DND-41 (cell line): Measurements from ENCODE around the gene SLC35B1.
A peak's percentile ranks its signal among the peaks of the same experiment; 100 is the strongest.
"Not testable (repeated sequence)": the region's sequence is repeated elsewhere in the genome, so short reads cannot be mapped to it uniquely, and the experiment has no call there.

Source experiments
- ATAC-seq: fragments of 200-7000 bp; cut with Tn5 transposase; 3 replicates; pipeline ENCODE4 v1.9.1; 2021; ENCODE audit warnings: low read depth; ENCODE audit not compliant: insufficient read depth
- DNase-seq: peaks from one replicate; pipeline ENCODE4 v3.0.0-alpha.2; 2020
- H2AFZ ChIP-seq: 2 replicates; pipeline ENCODE4 v1.6.0; 2012; ENCODE audit warnings: low read depth, low read length
- H3K27ac ChIP-seq: 2 replicates; pipeline ENCODE4 v1.5.1; 2012; ENCODE audit warnings: low read length, inconsistent platforms
- H3K27me3 ChIP-seq: fragments of 200-600 bp; sonication (generic); 2 replicates; pipeline ENCODE4 v1.6.0; 2012; ENCODE audit warnings: low read length, mild to moderate bottlenecking, inconsistent platforms; ENCODE audit not compliant: insufficient read depth, poor library complexity
- H3K36me3 ChIP-seq: 2 replicates; pipeline ENCODE4 v1.5.1; 2012; ENCODE audit warnings: low read length, inconsistent platforms; ENCODE audit not compliant: insufficient read depth
- H3K4me1 ChIP-seq: 2 replicates; pipeline ENCODE4 v1.5.1; 2012; ENCODE audit warnings: mild to moderate bottlenecking, low read length; ENCODE audit not compliant: insufficient read depth
- H3K4me2 ChIP-seq: 2 replicates; pipeline ENCODE4 v1.6.0; 2012; ENCODE audit warnings: mild to moderate bottlenecking, moderate library complexity, low read length, inconsistent platforms; ENCODE audit not compliant: insufficient read depth
- H3K4me3 ChIP-seq, 2 experiments: fragments of 200-600 bp in 1 of 2; shearing (Covaris generic) in 1 of 2; 2 replicates each; pipeline ENCODE4 v1.5.1; 2012 to 2016; ENCODE audit warnings: inconsistent platforms in 2 of 2, low read length in 2 of 2, mild to moderate bottlenecking in 2 of 2, low read depth in 1 of 2, moderate library complexity in 1 of 2
- H3K79me2 ChIP-seq: 2 replicates; pipeline ENCODE4 v1.6.0; 2012; ENCODE audit warnings: low read length, inconsistent platforms; ENCODE audit not compliant: insufficient read depth
- H3K9ac ChIP-seq: 2 replicates; pipeline ENCODE4 v1.6.0; 2012; ENCODE audit warnings: low read depth, mild to moderate bottlenecking, inconsistent platforms, low read length, moderate library complexity
- H3K9me3 ChIP-seq: 2 replicates; pipeline ENCODE4 v1.5.1; 2012; ENCODE audit warnings: low read length, moderate library complexity, mild to moderate bottlenecking, inconsistent platforms; ENCODE audit not compliant: insufficient read depth, severe bottlenecking
- H4K20me1 ChIP-seq: 2 replicates; pipeline ENCODE4 v1.6.0; 2012; ENCODE audit warnings: low read length; ENCODE audit not compliant: insufficient read depth
- CTCF ChIP-seq: IDR thresholded peaks from 2 replicates; pipeline ENCODE4 v1.5.1; 2012; ENCODE audit warnings: borderline replicate concordance, low read length, moderate library complexity, mild to moderate bottlenecking; ENCODE audit not compliant: poor library complexity, severe bottlenecking; ENCODE audit errors: extremely low read depth
- EZH2 ChIP-seq: IDR thresholded peaks from 3 replicates; pipeline ENCODE4 v1.6.1; 2012; ENCODE audit warnings: borderline replicate concordance, low read depth, mild to moderate bottlenecking, moderate library complexity, low read length, inconsistent platforms; ENCODE audit not compliant: severe bottlenecking

SLC35B1 gene

DNA sequence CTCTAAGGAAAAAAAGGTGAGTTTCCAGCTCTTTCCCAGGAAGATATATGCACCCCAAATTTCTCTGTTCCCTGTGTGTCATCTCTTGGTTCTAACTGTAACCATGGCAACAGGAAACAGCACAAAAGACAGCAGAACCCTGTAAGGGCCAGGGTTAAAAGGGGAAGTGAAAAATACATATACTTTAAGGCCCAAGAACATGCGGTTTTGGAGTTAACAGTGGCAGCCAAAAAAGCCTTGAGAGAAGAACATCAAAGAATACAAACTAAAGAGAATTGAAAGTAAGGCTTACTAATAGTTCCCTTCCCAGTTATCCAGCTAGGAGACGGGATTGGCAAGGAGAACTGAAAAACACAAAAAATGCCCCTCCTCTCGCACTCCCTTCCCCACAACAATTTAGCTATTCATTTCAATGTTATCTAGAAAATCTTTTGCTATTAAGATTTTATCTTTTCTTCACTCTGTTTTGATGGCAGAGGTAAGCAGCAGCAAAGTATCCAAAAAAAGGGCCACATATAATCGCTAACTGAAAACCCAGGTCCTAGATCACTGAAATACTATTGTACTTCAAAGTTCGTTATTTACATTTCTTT lies 31.4 kb downstream of the SLC35B1 start:
- peaks cover 32% of the 10 kb centered on the region for H3K4me1 ChIP-seq
- TF ChIP-seq EZH2 (no peak), CTCF (no peak)
- H3K4me2 ChIP-seq, result peak overlapping the region; percentile 91
- peak overlapping the region; percentile 74 for H3K9ac ChIP-seq
- peaks cover 58% of the 10 kb centered on the region for H3K79me2 ChIP-seq
- peaks cover 11% of the 10 kb centered on the region; the same call in 1 of the 2 replicates for H3K36me3 ChIP-seq
- H3K9me3 ChIP-seq, result no peaks in the 10 kb centered on the region
- H4K20me1 ChIP-seq, result peaks cover 26% of the 10 kb centered on the region
- H3K27me3 ChIP-seq, result no peaks in the 10 kb centered on the region
- peak; percentile 41 for DNase-seq
- ATAC-seq, result peak; percentile 46; the same call in 2 of the 3 replicates
- 0 out of 2 replicates have a peak overlapping the region, but pooled peaks have one; percentile 69 for H2AFZ ChIP-seq
- H3K27ac ChIP-seq, result peak overlapping the region; percentile 84
- peak overlapping the region; percentile 69 to 81 for H3K4me3 ChIP-seq

- Histone ChIP-seq H3K9ac (no peak overlapping the region), H4K20me1 (peaks cover 32% of the 10 kb centered on the region), H3K27me3 (no peaks in the 10 kb centered on the region), H3K9me3 (no peaks in the 10 kb centered on the region), H2AFZ (no peak overlapping the region), H3K4me2 (peak overlapping the region; percentile 9; the same call in 1 of the 2 replicates), H3K4me1 (peaks cover 32% of the 10 kb centered on the region), H3K79me2 (peaks cover 76% of the 10 kb centered on the region), H3K27ac (no peak overlapping the region), H3K36me3 (peaks cover 11% of the 10 kb centered on the region; the same call in 1 of the 2 replicates), H3K4me3 (no peak overlapping the region)
- ATAC-seq (no peak), DNase-seq (no peak)
- no peak for TF ChIP-seq EZH2
- no peak for TF ChIP-seq CTCF
These were observed 33.3 kb downstream of the SLC35B1 start for GRCh38 chr17:49674507-49674906.

GRCh38 chr17:49673679-49674078 lies 34.1 kb downstream of the SLC35B1 start:
- peaks cover 32% of the 10 kb centered on the region for H4K20me1 ChIP-seq
- not testable (repeated sequence) for H3K4me2 ChIP-seq

GRCh38 chr17:49670641-49671040 lies 37.1 kb downstream of the SLC35B1 start:
- no peak overlapping the region for H3K9ac ChIP-seq

More at GRCh38 chr17:49673679-49674078, 34.1 kb downstream of the SLC35B1 start:
- Histone ChIP-seq H3K36me3 (peaks cover 11% of the 10 kb centered on the region; the same call in 1 of the 2 replicates), H3K4me1 (peaks cover 32% of the 10 kb centered on the region), H3K79me2 (peaks cover 80% of the 10 kb centered on the region)
- not testable (repeated sequence) for H3K9me3 ChIP-seq, H3K27me3 ChIP-seq, H3K27ac ChIP-seq, ATAC-seq, H3K4me3 ChIP-seq, DNase-seq, H2AFZ ChIP-seq, H3K9ac ChIP-seq

More at GRCh38 chr17:49670641-49671040, 37.1 kb downstream of the SLC35B1 start:
- Histone ChIP-seq H2AFZ (no peak overlapping the region), H3K36me3 (peaks cover 19% of the 10 kb centered on the region), H3K4me2 (no peak overlapping the region), H3K4me1 (peaks cover 13% of the 10 kb centered on the region), H3K79me2 (peaks cover 92% of the 10 kb centered on the region), H3K9me3 (no peaks in the 10 kb centered on the region), H4K20me1 (peaks cover 33% of the 10 kb centered on the region), H3K27me3 (no peaks in the 10 kb centered on the region), H3K27ac (no peak overlapping the region), H3K4me3 (no peak overlapping the region)
- DNase-seq, result no peak
- no peak for ATAC-seq
- TF ChIP-seq EZH2 (no peak), CTCF (no peak)
